Prostate gland (tissue), 2 donors: ENCODE measurements around the gene ITPR2. TPM values are rescaled to one million over a fixed set of nuclear protein-coding genes. Genes with fewer than 3 reads are reported as not detected.
A peak's percentile ranks its signal among the peaks of the same experiment; 100 is the strongest.

Experiments used
- DNase-seq: peaks from one replicate; pipeline ENCODE4 v3.0.0-alpha.2; 2019; ENCODE audit warnings: low spot score
- H3K27ac ChIP-seq, 2 donors: fragments of 200-600 bp; sonication (generic); 2 replicates each; pipeline ENCODE4 v1.5.1; 2017 to 2019
- H3K27me3 ChIP-seq: fragments of 200-600 bp; sonication (generic); replicated peaks from 2 replicates; pipeline ENCODE4 v1.5.1; 2019; ENCODE audit not compliant: insufficient read depth
- H3K36me3 ChIP-seq, 2 donors: fragments of 200-600 bp; sonication (generic); 1 replicate in 1 of 2; 2 replicates in 1 of 2; pipeline versions ENCODE4 v1.5.1 to v1.8.1; 2017 to 2019
- H3K4me1 ChIP-seq: fragments of 200-600 bp; sonication (generic); replicated peaks from 2 replicates; pipeline ENCODE4 v1.5.1; 2019
- H3K4me3 ChIP-seq, 2 donors: fragments of 200-600 bp; sonication (generic); 2 replicates each; pipeline ENCODE4 v1.5.1; 2017 to 2019
- H3K9me3 ChIP-seq: fragments of 200-600 bp; sonication (generic); 2 replicates; pipeline ENCODE4 v1.5.1; 2017
- POLR2A ChIP-seq: fragments of 450-650 bp; IDR thresholded peaks from one replicate; pipeline ENCODE4 v1.6.1; 2016; ENCODE audit warnings: antibody characterized with exemption, mild to moderate bottlenecking
- POLR2AphosphoS5 ChIP-seq: sonication (generic); formaldehyde crosslinking; IDR thresholded peaks from one replicate; pipeline ENCODE4 v1.6.1; 2017; ENCODE audit warnings: antibody characterized with exemption
- WGBS: methylation state at CpG from one replicate; pipeline ENCODE4 v1.1.5; 2018; 5-methylcytosine and 5-hydroxymethylcytosine counted together
- intact Hi-C: fragments of 100-400 bp; cut with DNase I; formaldehyde crosslinking; loops from one replicate; pipeline ENCODE4 v1.14.2; 2022
- total RNA-seq, 2 donors: library from RNA; depleted of rRNA; stranded (reverse); fragments of >200 nt; gene quantifications; one replicate each; pipeline ENCODE4 v1.1.0, GENCODE V29; 2016
- TF ChIP-seq, protein P1 (sequence below), 4 experiments: fragments of 200-600 bp in 2 of 4; fragments of 450-650 bp in 2 of 4; sonication (generic) in 2 of 4; IDR thresholded peaks; 1 replicate in 3 of 4; 2 replicates in 1 of 4; pipeline ENCODE4 v1.5.1; 2016 to 2019; ENCODE audit warnings: antibody characterized with exemption in 4 of 4, mild to moderate bottlenecking in 2 of 4, moderate library complexity in 2 of 4

ITPR2 gene
- total RNA-seq, 2 donors from 2014 or later = 30.0 to 44.4 TPM

DNA sequence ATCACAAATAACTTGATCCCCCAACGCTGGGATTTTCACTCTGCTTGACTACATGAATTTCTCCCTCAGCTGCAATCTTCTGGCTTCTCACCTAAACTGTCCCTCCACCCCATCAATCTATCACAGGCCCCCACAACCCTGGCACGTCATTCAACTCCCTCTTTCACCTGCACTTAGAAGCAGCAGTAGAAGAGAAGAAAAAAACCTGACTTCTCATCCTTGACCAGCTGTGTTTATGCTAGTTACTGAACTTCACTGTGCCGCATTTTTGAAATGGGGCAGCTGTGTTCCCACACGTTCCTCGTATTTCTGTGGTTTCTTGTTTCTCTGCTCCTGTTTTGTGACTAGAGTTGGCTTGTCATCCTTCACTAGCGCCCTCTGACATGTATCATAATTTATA is 35.0 kb downstream of the ITPR2 start:
- H3K27ac ChIP-seq = no peak overlapping the region

DNA sequence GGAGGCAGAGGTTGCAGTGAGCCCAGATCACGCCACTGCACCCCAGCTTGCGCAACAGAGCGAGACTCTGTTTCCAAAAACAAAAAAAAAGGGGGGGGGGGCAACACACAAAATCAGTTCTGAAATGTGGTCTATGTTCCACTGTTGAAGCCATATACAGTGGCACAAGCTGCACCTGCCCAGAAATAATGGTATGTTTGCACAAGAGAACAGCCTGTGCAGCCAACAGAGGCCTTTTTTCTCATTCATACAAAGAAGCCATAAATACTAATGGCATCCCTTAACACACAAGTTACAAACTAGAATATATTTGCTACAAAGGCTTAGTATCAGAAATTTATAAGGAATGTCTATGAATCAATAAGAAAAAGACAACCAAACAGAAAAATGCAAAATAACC is 37.1 kb downstream of the ITPR2 start:
- DNase-seq = peak; percentile 55
- intact Hi-C loops = no loop called here
- Histone ChIP-seq H3K4me1 (peaks cover 7% of the 10 kb centered on the region), H3K4me3 (no peak overlapping the region), H3K36me3 (no peaks in the 10 kb centered on the region), H3K9me3 (no peaks in the 10 kb centered on the region), H3K27me3 (no peaks in the 10 kb centered on the region), H3K27ac (peak overlapping the region in 1 of 2 donors; percentile 50)
- TF ChIP-seq, protein P1, sequence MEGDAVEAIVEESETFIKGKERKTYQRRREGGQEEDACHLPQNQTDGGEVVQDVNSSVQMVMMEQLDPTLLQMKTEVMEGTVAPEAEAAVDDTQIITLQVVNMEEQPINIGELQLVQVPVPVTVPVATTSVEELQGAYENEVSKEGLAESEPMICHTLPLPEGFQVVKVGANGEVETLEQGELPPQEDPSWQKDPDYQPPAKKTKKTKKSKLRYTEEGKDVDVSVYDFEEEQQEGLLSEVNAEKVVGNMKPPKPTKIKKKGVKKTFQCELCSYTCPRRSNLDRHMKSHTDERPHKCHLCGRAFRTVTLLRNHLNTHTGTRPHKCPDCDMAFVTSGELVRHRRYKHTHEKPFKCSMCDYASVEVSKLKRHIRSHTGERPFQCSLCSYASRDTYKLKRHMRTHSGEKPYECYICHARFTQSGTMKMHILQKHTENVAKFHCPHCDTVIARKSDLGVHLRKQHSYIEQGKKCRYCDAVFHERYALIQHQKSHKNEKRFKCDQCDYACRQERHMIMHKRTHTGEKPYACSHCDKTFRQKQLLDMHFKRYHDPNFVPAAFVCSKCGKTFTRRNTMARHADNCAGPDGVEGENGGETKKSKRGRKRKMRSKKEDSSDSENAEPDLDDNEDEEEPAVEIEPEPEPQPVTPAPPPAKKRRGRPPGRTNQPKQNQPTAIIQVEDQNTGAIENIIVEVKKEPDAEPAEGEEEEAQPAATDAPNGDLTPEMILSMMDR (IDR thresholded peaks at IDR 0.05) = no peak
- TF ChIP-seq POLR2AphosphoS5 (peak; percentile 70), POLR2A (no peak)
- 83% methylated on average over 3 of the region's 3 CpGs for WGBS

More for the DNA sequence above, 35.0 kb downstream of the ITPR2 start:
- no peak overlapping the region for H3K4me3 ChIP-seq
- no peak for DNase-seq
- 12% methylated on average over 6 of the region's 6 CpGs for WGBS
- no peaks in the 10 kb centered on the region for H3K9me3 ChIP-seq
- peaks cover 4% of the 10 kb centered on the region for H3K4me1 ChIP-seq
- intact Hi-C loops = no loop called here
- peak; percentile 20 for TF ChIP-seq POLR2AphosphoS5
- TF ChIP-seq, protein P1 (IDR thresholded peaks at IDR 0.05) = no peak
- H3K36me3 ChIP-seq = no peaks in the 10 kb centered on the region
- no peaks in the 10 kb centered on the region for H3K27me3 ChIP-seq

DNA sequence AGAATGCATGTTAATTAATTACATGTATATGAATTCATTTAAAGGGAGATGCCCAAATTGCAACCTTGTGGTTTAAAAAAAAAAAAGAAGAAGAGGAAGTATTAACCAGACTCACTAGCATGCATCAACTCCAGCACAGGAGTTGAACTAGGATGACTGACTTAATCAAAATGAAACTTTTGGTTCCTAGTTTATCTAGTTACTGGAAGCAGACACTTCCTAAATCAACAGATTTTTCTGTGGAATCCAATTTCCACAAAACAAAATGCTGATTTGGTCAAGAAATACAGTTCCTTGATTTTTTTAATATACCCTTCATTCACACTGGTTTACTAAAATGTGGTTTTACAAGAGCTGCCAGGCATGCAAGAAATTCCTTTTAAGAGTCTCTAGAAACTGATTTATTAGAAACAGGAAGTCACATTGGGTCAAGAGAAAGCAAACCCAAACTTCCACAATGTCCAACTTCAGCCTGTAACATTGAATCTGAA is 41.6 kb downstream of the ITPR2 start:
- Histone ChIP-seq H3K27ac (no peak overlapping the region), H3K27me3 (no peaks in the 10 kb centered on the region), H3K4me3 (no peak overlapping the region), H3K4me1 (peaks cover 8% of the 10 kb centered on the region), H3K9me3 (no peaks in the 10 kb centered on the region), H3K36me3 (no peaks in the 10 kb centered on the region)
- intact Hi-C loops = no loop called here
- no peak for DNase-seq
- TF ChIP-seq POLR2AphosphoS5 (peak; percentile 18), POLR2A (no peak)
- TF ChIP-seq, protein P1 (IDR thresholded peaks at IDR 0.05) = no peak

DNA sequence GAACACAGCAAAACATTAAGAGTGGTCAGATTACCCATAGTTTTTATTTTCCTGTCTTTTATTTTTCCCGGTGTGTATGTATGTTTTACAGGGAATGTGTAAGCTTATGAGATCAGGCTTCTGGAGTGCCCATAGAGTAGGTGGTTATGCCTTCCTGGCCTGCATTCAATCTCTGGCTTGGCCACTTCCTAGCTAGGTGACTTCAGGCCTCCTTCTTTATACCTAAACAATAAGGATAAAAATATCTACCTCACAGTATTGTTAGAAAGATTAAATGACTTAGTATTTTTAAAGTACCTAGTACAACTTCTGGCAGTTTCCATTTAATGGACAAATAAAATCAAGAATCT is 42.4 kb downstream of the ITPR2 start:
- 72% methylated on average over 1 of the region's 1 CpG for WGBS
- Histone ChIP-seq H3K27me3 (no peaks in the 10 kb centered on the region), H3K36me3 (no peaks in the 10 kb centered on the region), H3K4me1 (peaks cover 6% of the 10 kb centered on the region), H3K4me3 (no peak overlapping the region), H3K27ac (no peak overlapping the region), H3K9me3 (no peaks in the 10 kb centered on the region)
- no peak for TF ChIP-seq POLR2A
- no peak for TF ChIP-seq POLR2AphosphoS5
- intact Hi-C loops = no loop called here
- DNase-seq = no peak

DNA sequence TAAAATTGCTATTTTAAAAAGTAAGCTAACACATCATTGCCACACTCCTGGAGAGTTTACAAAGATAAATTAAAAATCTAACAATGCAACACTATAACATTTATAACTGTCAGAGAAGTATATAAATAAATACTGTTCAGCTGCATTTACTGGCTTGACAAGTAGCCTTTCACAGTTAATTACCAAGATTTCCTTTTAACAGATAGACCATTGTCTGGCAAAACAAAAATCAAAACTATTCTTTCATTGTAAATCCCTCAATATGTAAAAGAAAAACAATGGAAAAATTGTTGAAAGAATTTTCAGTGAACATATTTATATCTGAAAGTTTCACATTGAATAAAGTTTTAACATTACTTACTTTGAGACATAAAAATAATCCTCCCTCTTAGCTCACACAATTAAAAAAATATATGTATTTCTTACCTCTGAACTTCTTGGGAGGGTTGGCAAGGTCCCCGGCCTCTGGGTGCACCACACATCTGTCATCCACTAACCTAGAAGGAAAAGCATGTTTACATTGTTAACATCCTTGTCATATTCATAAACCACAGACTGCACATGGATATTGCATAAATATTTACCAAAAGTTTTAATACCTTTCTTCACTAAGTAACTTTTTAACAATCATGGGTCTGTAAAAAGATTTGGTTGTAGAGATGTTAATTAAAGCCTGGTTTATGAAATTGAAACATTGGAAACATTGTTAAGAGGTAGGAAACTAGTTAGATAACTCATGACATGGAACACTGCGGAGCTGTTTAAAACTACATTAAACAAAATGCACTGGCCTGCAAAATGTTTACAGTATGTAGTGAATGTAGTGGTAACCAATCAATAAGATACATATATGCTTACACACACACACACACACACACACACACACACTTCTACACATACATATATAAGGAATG is 43.0 kb downstream of the ITPR2 start:
- no peak overlapping the region for H3K4me3 ChIP-seq
- H3K36me3 ChIP-seq = no peaks in the 10 kb centered on the region
- no peaks in the 10 kb centered on the region for H3K9me3 ChIP-seq
- intact Hi-C loops = no loop called here
- H3K4me1 ChIP-seq = peaks cover 4% of the 10 kb centered on the region
- DNase-seq = no peak
- H3K27ac ChIP-seq = no peak overlapping the region
- TF ChIP-seq POLR2A (no peak), POLR2AphosphoS5 (no peak)
- TF ChIP-seq, protein P1 (IDR thresholded peaks at IDR 0.05) = no peak
- 44% methylated on average over 2 of the region's 2 CpGs for WGBS
- no peaks in the 10 kb centered on the region for H3K27me3 ChIP-seq
